Esophagus muscularis mucosa (tissue), 4 donors: Measurements from ENCODE around the gene XPC.

Source experiments
- CTCF ChIP-seq, 3 experiments: fragments of 200-600 bp in 2 of 3; fragments of 450-650 bp in 1 of 3; sonication (generic) in 2 of 3; IDR thresholded peaks; one replicate each; pipeline ENCODE4 v1.5.1; 2017 to 2019; ENCODE audit warnings: antibody characterized with exemption in 3 of 3, mild to moderate bottlenecking in 2 of 3, moderate library complexity in 1 of 3
- EP300 ChIP-seq: sonication (generic); formaldehyde crosslinking; IDR thresholded peaks from one replicate; pipeline ENCODE4 v1.6.1; 2017; ENCODE audit warnings: antibody characterized with exemption
- POLR2A ChIP-seq: fragments of 450-650 bp; IDR thresholded peaks from one replicate; pipeline ENCODE4 v1.6.1; 2017; ENCODE audit warnings: antibody characterized with exemption, moderate library complexity, mild to moderate bottlenecking, low read depth
- POLR2AphosphoS5 ChIP-seq, 2 donors: sonication (generic); formaldehyde crosslinking; IDR thresholded peaks; one replicate each; pipeline ENCODE4 v1.6.1; 2017; ENCODE audit warnings: antibody characterized with exemption in 2 of 2

- TF ChIP-seq CTCF (IDR thresholded peaks at IDR 0.05) = no peak
- TF ChIP-seq EP300 = no peak
- peak; percentile 82 for TF ChIP-seq POLR2A
- TF ChIP-seq POLR2AphosphoS5 (IDR thresholded peaks at IDR 0.05) = peak; percentile 98 to 99
Observed at GRCh38 chr3:14178247-14179113, at the start of gene XPC, which contains the start of gene LSM3.
